Measurements from ENCODE around the gene SLC19A1.

SLC19A1 gene

DNA sequence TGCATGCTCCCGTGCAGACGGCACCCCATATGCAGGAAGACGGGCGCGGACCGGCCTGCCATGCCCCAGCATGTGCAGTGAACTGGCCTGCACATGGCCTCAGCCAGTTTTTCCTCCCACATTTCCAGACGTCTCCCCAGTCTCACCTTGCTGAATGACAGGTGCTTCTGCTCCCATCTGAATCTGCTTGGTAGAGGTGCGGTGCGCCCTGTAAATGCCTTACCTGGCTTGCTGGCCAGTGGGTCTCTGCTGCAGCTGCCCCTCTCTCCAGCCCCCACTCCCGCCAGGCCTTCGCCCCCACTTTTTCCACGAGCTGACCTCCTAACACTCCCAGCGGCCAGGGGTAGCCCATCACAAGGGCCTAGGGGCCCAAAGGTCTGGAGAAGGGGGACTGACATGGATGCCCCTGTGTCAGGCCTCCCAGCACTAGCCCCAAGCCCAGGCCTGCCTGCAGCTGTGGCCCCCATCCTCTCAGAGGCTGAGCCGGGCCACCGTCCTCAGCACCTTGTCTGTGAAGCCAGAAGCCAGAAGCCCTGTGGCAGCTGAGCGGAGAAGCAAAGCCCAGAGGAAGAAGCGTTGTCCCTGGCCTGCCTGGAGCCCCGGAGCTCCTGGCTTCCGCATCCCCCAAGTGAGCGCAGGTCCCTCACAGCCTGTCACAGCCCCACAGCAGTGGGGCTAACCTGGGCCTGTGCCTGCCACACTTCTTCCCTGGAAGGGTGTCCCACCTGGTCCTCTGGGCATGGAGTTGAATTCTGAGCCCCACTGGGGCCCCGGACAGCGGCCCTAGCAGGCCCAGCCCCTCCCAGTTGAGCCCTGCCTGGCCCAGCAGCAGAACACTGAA lies 3.7 kb upstream of the SLC19A1 start:
- Histone ChIP-seq H3K4me1 (ENCODE audit: insufficient read depth, low read length) (peaks cover 3% of the 10 kb centered on the region), H3K9me3 (ENCODE audit: insufficient read depth, low read depth, low read length) (no peaks in the 10 kb centered on the region), H3K36me3 (ENCODE audit: insufficient read depth, low read depth, low read length) (no peaks in the 10 kb centered on the region), H3K9ac (ENCODE audit: low read depth, low read length) (no peak overlapping the region), H3K4me3 (ENCODE audit: low read length) (no peak overlapping the region), H3K27ac (ENCODE audit: low read length) (no peak overlapping the region), H3K27me3 (ENCODE audit: insufficient read depth, low read length) (no peaks in the 10 kb centered on the region)

DNA sequence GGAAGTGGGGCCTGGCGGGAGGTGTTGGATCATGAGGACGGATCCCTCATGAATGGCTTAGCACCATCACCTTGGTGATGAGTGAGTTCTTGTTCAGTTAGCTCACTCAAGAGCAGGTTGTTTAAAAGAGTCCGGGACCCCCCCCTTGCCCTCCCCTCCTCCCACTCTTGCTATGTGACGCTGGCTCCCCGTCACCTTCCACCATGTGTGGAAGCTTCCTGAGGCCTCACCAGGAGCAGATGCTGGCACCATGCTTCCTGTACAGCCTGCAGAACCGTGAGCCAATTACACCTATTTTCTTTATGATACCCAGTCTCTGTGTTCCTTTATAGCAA lies 3.0 kb upstream of the SLC19A1 start:
- no peaks in the 10 kb centered on the region; the same call in 1 of the 2 replicates for H3K4me1 ChIP-seq (ENCODE audit: insufficient read depth, low read length)
- no peak overlapping the region for H3K4me3 ChIP-seq (ENCODE audit: low read length)
- H3K27ac ChIP-seq (ENCODE audit: low read length): no peak overlapping the region
- H3K9ac ChIP-seq (ENCODE audit: low read depth, low read length): no peak overlapping the region
- H3K36me3 ChIP-seq (ENCODE audit: insufficient read depth, low read depth, low read length): no peaks in the 10 kb centered on the region
- no peaks in the 10 kb centered on the region for H3K27me3 ChIP-seq (ENCODE audit: insufficient read depth, low read length)
- no peaks in the 10 kb centered on the region for H3K9me3 ChIP-seq (ENCODE audit: insufficient read depth, low read depth, low read length)

DNA sequence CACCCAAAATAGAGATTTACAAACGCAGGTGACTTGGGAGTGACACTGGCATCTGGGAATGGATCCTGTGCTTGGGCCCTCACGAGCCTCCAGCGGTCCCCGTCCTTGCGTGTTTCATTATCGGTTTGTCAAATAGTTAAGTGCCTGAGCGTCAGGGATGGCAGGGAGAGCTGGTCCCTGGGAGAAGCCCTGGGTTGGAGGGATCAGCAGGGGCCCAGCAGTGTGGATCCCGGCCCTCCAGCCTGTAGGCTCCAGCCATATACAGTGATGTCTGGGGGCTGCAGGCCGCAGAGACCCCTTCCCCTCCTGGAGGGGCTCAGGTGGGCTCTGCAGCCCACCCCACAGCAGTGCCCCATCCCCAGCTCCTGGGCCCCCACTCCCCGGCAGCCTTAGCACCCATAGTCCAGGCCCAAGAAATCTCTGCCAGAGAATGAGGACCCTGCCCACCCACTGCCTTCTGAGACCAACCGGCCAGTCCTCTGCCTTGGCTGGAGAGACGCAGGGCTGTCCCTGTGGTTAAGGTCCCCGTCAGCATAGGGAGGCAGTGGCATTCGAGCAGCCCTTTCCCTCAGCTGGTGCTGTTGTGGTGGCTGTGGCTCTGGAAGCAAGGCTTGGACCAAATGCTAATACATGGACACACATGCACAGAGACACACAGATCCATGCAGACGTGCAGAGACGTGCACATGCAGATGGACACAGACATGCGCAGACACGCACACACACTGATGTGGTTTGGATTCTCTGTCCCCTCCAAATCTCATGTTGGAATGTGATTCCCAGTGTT lies 2.4 kb upstream of the SLC19A1 start:
- no peaks in the 10 kb centered on the region; the same call in 1 of the 2 replicates for H3K4me1 ChIP-seq (ENCODE audit: insufficient read depth, low read length)
- H3K9ac ChIP-seq (ENCODE audit: low read depth, low read length): no peak overlapping the region
- no peak overlapping the region for H3K4me3 ChIP-seq (ENCODE audit: low read length)
- H3K27me3 ChIP-seq (ENCODE audit: insufficient read depth, low read length): no peaks in the 10 kb centered on the region
- H3K36me3 ChIP-seq (ENCODE audit: insufficient read depth, low read depth, low read length): no peaks in the 10 kb centered on the region
- no peaks in the 10 kb centered on the region for H3K9me3 ChIP-seq (ENCODE audit: insufficient read depth, low read depth, low read length)
- H3K27ac ChIP-seq (ENCODE audit: low read length): no peak overlapping the region

DNA sequence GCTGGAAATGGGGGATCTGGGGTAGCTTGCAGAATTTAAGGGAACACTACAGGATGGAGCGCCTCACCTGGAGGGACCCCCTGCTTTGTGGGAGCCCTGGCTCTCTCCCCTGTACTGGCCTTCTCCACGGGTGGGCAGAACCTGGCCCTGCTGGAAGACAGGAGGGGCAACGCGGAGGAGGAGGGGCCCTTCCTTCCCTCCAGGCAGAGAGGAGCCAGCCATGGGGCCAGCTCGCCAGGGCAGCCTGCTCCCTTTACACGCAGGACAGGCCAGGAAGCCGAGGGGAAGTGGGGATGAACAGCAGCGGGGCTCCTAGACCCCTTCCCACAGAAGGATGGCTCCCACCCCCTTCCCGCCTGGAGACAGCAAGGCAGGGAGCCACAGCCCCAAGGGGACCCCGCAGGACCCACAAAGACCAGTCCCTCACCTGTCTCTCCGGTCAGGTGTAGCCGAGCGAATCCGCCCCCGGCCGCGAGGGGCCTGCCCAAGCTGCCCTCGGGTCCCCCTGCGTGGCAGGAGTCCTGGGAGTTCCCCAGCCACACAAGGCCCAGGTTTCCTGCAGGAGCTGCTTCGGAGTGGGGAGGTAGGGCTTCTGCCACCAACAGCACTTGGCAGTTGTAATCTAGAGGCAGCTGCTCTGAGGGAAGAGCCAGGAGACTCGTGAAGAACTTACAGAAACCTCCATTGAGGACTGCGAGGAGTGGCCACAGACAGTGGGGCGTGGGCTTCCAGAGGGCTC lies 1.6 kb upstream of the SLC19A1 start:
- Histone ChIP-seq H3K36me3 (ENCODE audit: insufficient read depth, low read depth, low read length) (no peaks in the 10 kb centered on the region), H3K27ac (ENCODE audit: low read length) (no peak overlapping the region), H3K4me1 (ENCODE audit: insufficient read depth, low read length) (no peaks in the 10 kb centered on the region; the same call in 1 of the 2 replicates), H3K9me3 (ENCODE audit: insufficient read depth, low read depth, low read length) (no peaks in the 10 kb centered on the region), H3K27me3 (ENCODE audit: insufficient read depth, low read length) (no peaks in the 10 kb centered on the region), H3K9ac (ENCODE audit: low read depth, low read length) (no peak overlapping the region), H3K4me3 (ENCODE audit: low read length) (no peak overlapping the region)

DNA sequence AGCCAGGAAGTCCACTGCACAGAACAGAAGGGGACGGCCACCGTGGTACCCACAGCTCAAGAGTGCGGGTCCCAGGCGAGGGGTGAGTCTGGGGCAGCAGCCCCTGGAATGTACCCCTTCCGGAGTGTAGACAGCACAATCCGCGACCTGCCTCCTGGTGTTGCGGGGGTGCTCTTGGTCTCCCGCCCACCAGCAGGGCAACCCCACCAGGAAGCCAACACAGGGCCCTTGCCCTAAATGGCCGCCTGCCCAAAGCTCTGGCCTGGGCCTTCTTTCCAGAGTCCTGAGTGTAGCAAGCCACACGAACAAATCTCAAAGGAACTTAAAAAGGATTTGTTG lies 1.1 kb upstream of the SLC19A1 start:
- Histone ChIP-seq H3K4me1 (ENCODE audit: insufficient read depth, low read length) (no peaks in the 10 kb centered on the region; the same call in 1 of the 2 replicates), H3K27me3 (ENCODE audit: insufficient read depth, low read length) (no peaks in the 10 kb centered on the region), H3K27ac (ENCODE audit: low read length) (no peak overlapping the region), H3K9me3 (ENCODE audit: insufficient read depth, low read depth, low read length) (no peaks in the 10 kb centered on the region), H3K36me3 (ENCODE audit: insufficient read depth, low read depth, low read length) (no peaks in the 10 kb centered on the region), H3K4me3 (ENCODE audit: low read length) (no peak overlapping the region), H3K9ac (ENCODE audit: low read depth, low read length) (no peak overlapping the region)

DNA sequence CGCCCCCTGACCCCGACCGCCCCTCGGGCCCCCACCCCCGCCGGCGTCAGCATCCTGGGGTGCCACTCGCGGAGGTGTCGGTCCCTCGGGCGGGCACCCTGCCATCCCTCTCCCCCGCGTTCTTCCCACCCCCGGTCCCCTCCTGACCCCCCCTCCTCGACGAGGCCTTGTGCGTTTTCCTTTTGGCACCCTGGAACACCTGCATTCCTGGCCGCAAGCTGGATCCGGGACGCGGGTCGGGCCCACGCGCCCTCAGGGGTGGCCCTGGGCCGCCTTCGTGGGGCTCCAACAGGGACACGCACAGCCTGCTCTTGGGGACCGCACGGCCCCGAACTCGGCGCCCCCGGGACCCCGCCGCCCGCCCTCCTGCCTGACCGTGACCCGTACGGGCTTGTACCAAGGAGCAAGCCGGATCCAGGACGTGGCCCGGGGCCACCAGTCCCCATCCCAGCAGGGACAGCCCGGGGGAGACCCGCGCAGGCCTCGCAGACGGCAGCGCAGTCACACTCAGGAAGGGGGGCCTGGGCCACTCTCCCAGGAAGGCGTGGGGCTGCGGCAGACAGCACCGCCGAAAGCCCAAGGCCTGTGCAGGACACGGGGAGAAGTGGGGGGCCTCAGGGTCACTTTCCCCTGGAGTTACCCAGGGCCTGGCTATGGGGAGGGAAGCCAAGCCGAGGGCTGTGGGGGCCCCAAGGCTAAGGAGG lies 579 bp upstream of the SLC19A1 start:
- no peak overlapping the region for H3K27ac ChIP-seq (ENCODE audit: low read length)
- H3K27me3 ChIP-seq (ENCODE audit: insufficient read depth, low read length): no peaks in the 10 kb centered on the region
- H3K9me3 ChIP-seq (ENCODE audit: insufficient read depth, low read depth, low read length): no peaks in the 10 kb centered on the region
- H3K9ac ChIP-seq (ENCODE audit: low read depth, low read length): no peak overlapping the region
- peak overlapping the region; percentile 76; the same call in 1 of the 2 replicates for H3K4me3 ChIP-seq (ENCODE audit: low read length)
- no peaks in the 10 kb centered on the region for H3K36me3 ChIP-seq (ENCODE audit: insufficient read depth, low read depth, low read length)
- no peaks in the 10 kb centered on the region; the same call in 1 of the 2 replicates for H3K4me1 ChIP-seq (ENCODE audit: insufficient read depth, low read length)

DNA sequence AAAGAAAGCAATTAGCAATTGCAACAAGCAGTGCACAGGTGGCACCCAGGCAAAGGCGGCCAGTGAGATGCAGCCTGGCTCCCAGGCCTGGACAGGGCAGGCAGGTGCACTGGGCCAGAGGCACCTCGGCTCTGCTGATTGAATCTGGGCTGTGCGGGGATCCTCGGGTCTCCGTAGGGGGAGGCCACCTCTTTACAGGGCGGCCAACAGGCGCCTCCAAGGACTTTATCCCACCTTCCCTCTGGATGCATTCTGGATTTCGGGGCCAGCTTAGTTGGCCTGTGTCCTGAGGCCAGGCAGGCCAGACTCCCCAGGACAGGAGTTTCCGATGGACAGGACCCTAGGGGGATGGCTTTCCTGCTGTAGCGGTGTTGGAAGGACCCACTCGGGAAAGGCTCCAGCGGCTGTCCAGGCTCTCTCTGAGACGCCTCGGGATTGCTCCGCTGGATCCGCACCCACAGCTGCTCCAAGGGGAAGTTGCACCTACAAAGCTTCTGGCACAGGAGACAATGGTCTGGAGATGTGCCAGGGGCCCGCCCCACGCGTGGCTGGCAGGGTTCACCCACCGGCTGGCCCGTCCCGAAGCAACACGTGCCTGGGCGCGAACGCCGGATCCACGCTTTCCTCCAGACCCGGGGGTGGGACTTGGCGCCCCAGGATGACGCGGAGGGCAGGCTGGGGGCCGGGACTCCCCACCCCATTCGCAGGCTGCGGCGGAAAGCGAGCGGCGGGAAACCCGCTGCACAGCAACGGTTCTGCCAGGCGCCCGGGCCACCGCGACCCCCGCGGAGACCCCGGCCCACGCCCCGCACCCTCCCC lies 810 bp downstream of the SLC19A1 start:
- no peaks in the 10 kb centered on the region; the same call in 1 of the 2 replicates for H3K4me1 ChIP-seq (ENCODE audit: insufficient read depth, low read length)
- H3K9ac ChIP-seq (ENCODE audit: low read depth, low read length): peak overlapping the region; percentile 74
- H3K9me3 ChIP-seq (ENCODE audit: insufficient read depth, low read depth, low read length): no peaks in the 10 kb centered on the region
- H3K27ac ChIP-seq (ENCODE audit: low read length): no peak overlapping the region
- peak overlapping the region; percentile 76 for H3K4me3 ChIP-seq (ENCODE audit: low read length)
- no peaks in the 10 kb centered on the region for H3K27me3 ChIP-seq (ENCODE audit: insufficient read depth, low read length)
- no peaks in the 10 kb centered on the region for H3K36me3 ChIP-seq (ENCODE audit: insufficient read depth, low read depth, low read length)

DNA sequence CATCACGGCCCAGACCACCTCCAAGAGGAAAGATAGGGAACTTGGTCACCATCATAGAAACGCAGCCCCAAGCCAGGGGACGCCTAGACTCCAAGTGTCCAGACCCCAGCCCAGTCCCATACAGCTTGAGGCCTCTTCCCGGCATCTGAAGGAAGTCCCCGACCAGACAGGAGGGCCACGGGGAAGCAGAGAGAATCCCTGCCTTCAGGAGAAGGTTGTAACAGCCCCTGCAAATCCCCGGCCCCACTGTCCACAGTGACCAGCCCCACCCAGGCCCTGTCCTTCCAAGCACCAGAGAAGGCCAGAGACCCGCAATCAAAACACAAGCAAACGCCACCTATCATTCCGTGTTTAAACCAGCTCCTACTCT lies 1.7 kb downstream of the SLC19A1 start:
- Histone ChIP-seq H3K9me3 (ENCODE audit: insufficient read depth, low read depth, low read length) (no peaks in the 10 kb centered on the region), H3K4me3 (ENCODE audit: low read length) (peak overlapping the region; percentile 76; the same call in 1 of the 2 replicates), H3K36me3 (ENCODE audit: insufficient read depth, low read depth, low read length) (0 out of 2 replicates have a peak, but pooled peaks cover 1% of the 10 kb centered on the region), H3K4me1 (ENCODE audit: insufficient read depth, low read length) (no peaks in the 10 kb centered on the region; the same call in 1 of the 2 replicates), H3K27me3 (ENCODE audit: insufficient read depth, low read length) (no peaks in the 10 kb centered on the region), H3K9ac (ENCODE audit: low read depth, low read length) (no peak overlapping the region), H3K27ac (ENCODE audit: low read length) (no peak overlapping the region)

DNA sequence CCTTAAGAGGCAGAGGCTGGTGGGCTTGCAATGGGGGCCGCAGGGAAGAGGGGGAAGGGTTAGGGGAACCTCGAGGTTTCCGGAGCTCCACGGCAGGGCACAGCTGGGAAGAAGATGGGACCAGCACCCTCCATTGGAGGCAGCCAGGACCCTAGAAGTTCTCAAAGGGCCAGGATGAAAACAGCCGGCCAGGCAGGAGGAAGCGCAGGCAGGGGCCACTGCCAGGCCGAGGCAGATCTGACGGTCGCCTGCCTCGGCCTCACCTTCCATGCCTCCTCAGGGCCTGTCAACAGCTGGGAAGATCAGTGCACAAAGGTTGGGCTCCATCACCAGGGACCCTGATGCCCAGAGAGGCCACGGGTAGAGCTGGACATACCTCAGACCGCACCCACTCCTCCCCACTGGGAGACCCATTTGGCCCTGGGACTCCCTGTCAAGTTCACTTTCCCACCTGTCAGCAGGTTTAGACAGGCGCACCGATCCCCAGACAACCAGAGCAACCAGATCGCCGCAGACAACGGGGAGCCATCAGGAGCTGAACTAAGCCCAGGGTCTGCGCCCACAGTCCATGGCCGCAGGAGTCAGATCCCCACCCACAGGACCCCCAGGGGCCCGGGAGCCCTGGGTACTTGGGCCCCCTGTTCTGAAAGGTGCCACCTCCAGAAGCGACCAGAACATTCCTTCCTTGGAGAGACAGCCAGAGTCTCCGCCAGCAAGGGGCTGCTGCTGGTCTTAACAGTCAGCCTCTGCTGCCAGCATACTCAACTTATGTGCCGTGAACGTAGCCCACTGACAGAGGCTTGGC lies 2.2 kb downstream of the SLC19A1 start:
- Histone ChIP-seq H3K27me3 (ENCODE audit: insufficient read depth, low read length) (no peaks in the 10 kb centered on the region), H3K4me1 (ENCODE audit: insufficient read depth, low read length) (no peaks in the 10 kb centered on the region; the same call in 1 of the 2 replicates), H3K27ac (ENCODE audit: low read length) (no peak overlapping the region), H3K36me3 (ENCODE audit: insufficient read depth, low read depth, low read length) (0 out of 2 replicates have a peak, but pooled peaks cover 4% of the 10 kb centered on the region), H3K4me3 (ENCODE audit: low read length) (no peak overlapping the region), H3K9ac (ENCODE audit: low read depth, low read length) (no peak overlapping the region), H3K9me3 (ENCODE audit: insufficient read depth, low read depth, low read length) (no peaks in the 10 kb centered on the region)

All from iPS-20b (cell line).